AG08395 (cell line): ENCODE results near the gene FAM204A.

Source experiments
- DNase-seq: peaks from one replicate; pipeline ENCODE4 v3.0.0; 2012; ENCODE audit warnings: mixed read lengths, low spot score

FAM204A gene

GRCh38 chr10:118341791-118342637 is at the start of gene FAM204A:
Gene FAM204A, minus strand, starts transcription at chr10:118342324. Its CDS starts 5,909 bp downstream, at chr10:118336415.
- DNase-seq = peak; percentile 99

GRCh38 chr10:118383699-118384098 is 41.6 kb upstream of the FAM204A start:
- no peak for DNase-seq

DNA sequence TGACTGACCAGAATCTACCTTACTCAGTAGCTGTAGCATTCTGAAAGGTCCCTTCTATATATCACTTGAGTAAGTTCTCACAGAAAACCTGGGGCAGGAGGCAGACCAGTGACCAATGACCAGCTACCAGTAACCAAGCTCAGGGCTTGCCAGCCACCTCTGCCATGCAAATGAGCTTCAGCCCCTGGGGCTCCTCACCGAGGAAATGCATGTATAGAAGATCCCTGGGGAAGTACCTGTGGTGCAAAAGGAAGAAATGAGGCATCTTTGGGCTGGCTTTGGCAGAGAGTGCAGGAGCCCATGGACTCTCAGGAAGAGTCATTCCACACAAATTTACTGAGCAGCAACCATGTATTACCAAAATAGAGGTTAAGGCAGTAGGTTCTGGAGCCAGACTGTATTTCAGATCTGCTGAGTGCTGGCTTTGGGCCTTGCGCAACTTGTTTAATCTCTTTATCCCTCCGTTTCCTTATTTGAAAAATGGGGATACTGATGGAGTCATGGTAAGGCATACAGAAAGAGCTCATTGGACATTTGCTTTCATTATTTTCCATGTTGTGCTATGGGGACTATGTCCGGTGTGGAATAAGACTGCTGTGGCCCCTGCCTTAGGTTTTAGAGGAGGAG is 41.1 kb upstream of the FAM204A start:
- DNase-seq = no peak

- DNase-seq = peak; percentile 25
Observed at GRCh38 chr10:118374404-118374803, 32.3 kb upstream of the FAM204A start.

DNA sequence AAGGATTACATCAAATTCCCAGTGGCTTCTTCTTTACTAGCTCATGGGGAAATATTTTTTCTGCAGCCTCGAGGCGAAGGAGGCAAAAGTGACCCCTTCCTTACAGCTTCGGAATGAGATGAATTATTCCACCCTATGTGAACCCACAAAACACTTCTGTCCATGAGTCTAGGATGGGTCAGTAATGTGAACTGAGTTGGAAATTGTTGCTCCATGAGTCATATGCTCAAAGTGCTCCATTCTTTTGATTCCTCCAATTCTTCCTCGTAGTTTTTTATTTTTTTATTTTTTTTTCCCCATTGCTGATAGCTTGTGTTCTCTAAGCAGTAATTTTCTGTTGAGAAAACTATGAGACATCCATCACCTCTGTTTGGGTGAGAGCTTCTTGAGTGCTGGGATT is 31.7 kb upstream of the FAM204A start:
- peak; percentile 89 for DNase-seq

GRCh38 chr10:118370499-118370898 is 28.4 kb upstream of the FAM204A start:
- no peak for DNase-seq

- no peak for DNase-seq
Observed at GRCh38 chr10:118369641-118370205, 27.6 kb upstream of the FAM204A start.

- DNase-seq = no peak
Observed at GRCh38 chr10:118365702-118366101, 23.6 kb upstream of the FAM204A start.

DNA sequence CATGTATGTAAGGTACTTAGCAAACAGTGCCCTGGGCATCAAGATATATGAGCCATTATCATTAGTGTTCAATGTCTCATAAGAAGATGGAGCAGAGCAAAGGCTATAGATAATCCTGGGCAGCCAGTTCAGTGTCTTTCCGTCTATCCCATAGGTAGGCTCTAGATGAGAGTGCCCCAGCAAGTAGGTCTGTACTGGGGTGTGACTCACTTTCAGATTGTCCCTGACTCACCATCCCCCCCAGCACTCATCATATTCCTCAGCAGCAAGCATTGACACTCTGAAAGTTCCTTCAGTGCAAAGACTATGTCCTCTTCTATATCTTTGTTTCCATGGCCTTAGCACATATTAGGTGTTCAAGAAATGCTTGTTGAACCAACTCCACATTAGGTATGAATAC is 20.0 kb upstream of the FAM204A start:
- DNase-seq = no peak

DNA sequence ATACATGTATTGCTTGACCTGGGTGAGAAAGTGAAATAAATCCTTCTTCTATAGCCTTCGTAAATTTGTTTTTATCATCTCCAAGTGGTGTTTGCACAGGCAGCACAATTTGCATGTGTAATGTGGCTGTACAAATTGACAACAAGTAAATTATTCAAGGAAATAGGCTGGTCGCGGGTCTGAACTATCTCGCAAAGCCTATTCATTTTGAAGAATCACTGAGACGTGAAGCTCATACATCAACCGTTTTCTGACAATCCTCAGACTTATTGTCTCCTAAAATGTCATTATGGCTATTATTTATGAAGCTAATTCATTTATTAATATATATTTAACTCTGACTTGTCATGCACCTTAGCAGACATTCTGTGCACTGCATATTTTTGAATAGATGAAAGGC is 16.2 kb upstream of the FAM204A start:
- DNase-seq = no peak

DNA sequence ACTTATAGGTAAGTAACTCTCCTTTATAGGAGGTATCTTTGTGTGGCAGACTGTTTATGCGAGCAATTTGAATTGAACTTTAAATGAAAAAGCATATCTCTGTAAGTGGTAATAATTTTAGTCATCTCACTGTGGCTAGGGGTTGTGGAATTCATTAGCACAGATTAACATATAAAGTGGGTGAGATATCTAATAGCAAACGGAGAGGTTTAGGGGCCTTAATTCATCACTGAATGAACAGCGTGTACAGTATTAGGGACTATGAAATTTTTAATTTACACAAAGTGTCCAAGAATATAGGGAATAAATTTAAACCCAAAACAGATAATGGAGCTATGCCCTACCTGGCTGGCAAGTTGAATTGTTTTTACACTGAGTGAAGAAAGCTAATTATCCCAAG is 15.7 kb upstream of the FAM204A start:
- DNase-seq = no peak

- DNase-seq = no peak
Observed at GRCh38 chr10:118356628-118357027, 14.5 kb upstream of the FAM204A start.

- DNase-seq = no peak
Observed at GRCh38 chr10:118355234-118355633, 13.1 kb upstream of the FAM204A start.

DNA sequence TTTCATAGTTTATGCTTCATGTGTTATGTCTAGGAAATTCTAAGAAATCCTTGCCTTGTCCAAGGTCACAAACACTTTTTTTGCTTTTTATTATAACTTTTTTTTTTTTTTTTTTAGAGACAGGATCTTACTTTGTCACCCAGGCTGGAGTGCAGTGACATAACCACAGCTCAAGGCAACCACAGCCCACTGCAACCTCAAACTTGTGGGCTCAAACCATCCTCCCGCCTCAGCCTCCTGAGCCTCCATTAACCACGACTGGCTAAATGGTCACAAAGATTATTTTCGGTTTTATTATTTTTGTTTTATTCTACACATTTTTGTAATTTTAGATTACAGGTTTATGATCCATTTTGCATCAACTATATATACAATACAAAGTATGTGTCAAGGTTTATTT is 7.1 kb upstream of the FAM204A start:
- DNase-seq = no peak

GRCh38 chr10:118343549-118343948 is 1.4 kb upstream of the FAM204A start:
- DNase-seq = no peak

GRCh38 chr10:118343115-118343514 is 991 bp upstream of the FAM204A start:
- DNase-seq = peak; percentile 26

DNA sequence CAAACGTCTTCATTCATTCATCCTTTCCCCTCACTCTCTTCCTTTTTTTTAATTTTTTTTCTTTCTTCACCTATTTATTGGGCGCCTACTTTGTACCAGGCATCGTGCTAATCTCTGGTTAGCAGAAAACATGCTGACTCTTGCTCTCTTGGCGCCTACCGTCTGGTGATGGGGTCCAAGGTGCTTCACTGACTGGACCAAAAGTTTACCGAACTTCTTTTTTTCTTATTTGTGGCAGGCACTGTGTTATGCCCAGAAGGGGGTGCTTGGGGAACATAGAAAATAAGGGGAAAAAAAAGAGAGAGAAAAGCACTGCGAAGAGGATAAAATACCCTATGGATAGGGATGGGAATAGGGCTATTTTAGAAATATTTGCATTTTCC is 505 bp upstream of the FAM204A start:
- peak; percentile 4 for DNase-seq

GRCh38 chr10:118340486-118340885 is 1.6 kb downstream of the FAM204A start:
- no peak for DNase-seq

- no peak for DNase-seq
Observed at GRCh38 chr10:118339111-118339510, 3.0 kb downstream of the FAM204A start.

DNA sequence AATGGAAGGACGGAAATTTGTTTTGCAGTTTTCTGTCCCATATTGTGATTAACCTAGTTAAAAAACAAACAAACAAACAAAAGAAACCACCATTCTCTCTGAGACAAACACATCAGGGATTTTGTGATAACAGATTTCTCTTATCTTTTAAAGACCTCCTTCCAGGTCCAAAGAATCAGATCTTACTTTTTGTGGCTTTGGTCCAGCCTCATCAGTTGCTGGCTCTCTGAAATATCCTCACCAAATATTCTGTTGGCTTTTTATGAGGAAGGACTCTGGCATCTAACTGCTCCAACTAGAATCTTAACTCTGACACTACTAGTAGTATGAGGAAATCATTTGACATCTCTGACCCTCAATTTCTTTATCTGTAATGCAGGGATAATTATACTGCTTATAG is 4.8 kb downstream of the FAM204A start:
- no peak for DNase-seq

GRCh38 chr10:118333871-118334270 is 8.3 kb downstream of the FAM204A start:
- no peak for DNase-seq

DNA sequence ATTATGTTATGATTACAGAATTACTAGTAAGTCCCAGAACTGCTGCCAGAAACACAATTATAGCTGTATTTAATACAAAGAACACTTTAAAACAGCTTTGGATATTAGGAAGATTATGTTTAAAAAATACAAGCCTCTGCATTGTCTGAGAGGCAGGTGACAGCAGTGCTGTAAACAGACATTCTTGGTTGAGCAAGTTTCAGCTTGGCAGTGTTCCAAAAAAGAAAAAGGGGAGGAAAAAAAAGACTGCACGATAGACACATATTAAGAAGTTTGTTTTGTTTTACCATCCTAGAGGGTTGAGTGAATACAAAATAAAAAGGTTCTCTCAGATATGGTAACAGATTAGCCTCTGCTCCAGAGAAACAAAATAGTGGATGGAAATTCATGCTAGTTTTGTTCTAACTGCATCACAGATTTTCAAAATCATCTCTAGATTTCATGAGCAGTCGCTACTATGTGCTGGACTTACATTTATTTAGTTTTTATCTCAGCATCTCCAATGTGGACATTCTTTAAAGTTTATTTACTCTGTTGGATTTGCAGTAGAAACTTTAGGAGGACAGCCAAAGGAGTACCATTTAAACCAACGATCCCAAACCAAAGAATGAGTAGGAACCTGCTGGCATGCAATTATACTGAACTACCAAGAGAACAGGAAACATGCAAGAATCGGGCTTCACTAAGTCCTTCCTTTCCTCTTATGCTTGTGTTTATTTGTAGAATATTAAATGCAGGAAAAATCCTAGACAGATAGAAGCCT is 9.0 kb downstream of the FAM204A start:
- no peak for DNase-seq

DNA sequence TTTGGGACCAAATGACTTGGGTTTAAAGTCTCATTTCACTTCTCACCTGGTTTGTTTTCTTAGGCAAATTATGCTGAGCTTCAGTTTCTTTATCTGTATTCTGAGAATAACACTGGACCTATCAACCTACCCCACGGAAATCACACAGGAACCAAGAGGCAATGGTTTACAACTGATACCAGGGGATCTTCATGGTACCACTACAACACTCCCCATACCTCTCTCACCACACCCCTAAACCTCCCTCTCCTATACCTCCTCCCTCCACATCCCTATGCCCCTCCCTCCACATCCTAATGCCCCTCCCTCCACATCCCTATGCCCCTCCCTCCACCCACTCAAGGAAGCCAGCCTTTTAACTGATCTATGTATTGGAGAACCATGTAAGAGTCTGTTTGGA is 9.9 kb downstream of the FAM204A start:
- DNase-seq = no peak
